Activated CD4-positive, alpha-beta T cell treated with anti-CD3 and anti-CD28 coated beads, Interleukin-2, Interleukin-4, amounts not matched to agents 100 ng/mL and 50 ng/mL, durations not matched to agents 16 hours and 8 hours (primary cell): Measurements from ENCODE around the gene OVCA2.

Source experiments
- DNase-seq: peaks from one replicate; pipeline ENCODE4 v3.0.0-alpha.2; 2020; ENCODE audit warnings: low spot score

The OVCA2 gene

GRCh38 chr17:2065949-2066400 is 24.2 kb downstream of the OVCA2 start:
- no peak for DNase-seq

- no peak for DNase-seq
These were observed 25.3 kb downstream of the OVCA2 start for GRCh38 chr17:2067048-2067561.

GRCh38 chr17:2067608-2068024 is 25.8 kb downstream of the OVCA2 start:
- DNase-seq: no peak

GRCh38 chr17:2068031-2068518 is 26.3 kb downstream of the OVCA2 start:
- DNase-seq: no peak

- DNase-seq: no peak
These were observed 26.8 kb downstream of the OVCA2 start for GRCh38 chr17:2068519-2069051.

GRCh38 chr17:2070241-2071023 is 28.6 kb downstream of the OVCA2 start:
- DNase-seq: peak; percentile 94

- no peak for DNase-seq
These were observed 29.2 kb downstream of the OVCA2 start for GRCh38 chr17:2071024-2071385.

GRCh38 chr17:2071455-2072281 is 29.8 kb downstream of the OVCA2 start:
- no peak for DNase-seq

GRCh38 chr17:2074919-2075318 is 33.1 kb downstream of the OVCA2 start:
- DNase-seq: no peak

GRCh38 chr17:2075336-2076086 is 33.7 kb downstream of the OVCA2 start:
- no peak for DNase-seq

- DNase-seq: no peak
These were observed 34.5 kb downstream of the OVCA2 start for GRCh38 chr17:2076087-2076984.

GRCh38 chr17:2077040-2077439 is 35.2 kb downstream of the OVCA2 start:
- no peak for DNase-seq

GRCh38 chr17:2081564-2081963 is 39.7 kb downstream of the OVCA2 start:
- no peak for DNase-seq

GRCh38 chr17:2082003-2082781 is 40.4 kb downstream of the OVCA2 start:
- DNase-seq: no peak

GRCh38 chr17:2083613-2084035 is 41.8 kb downstream of the OVCA2 start:
- no peak for DNase-seq

- DNase-seq: no peak
These were observed 42.4 kb downstream of the OVCA2 start for GRCh38 chr17:2084036-2084765.

GRCh38 chr17:2084766-2085647 is 43.2 kb downstream of the OVCA2 start:
- no peak for DNase-seq

GRCh38 chr17:2085648-2085949 is 43.8 kb downstream of the OVCA2 start:
- DNase-seq: no peak
